NCI-H187 (cell line): ENCODE measurements around the gene POC1A.

Experiments
- DNase-seq, 2 experiments: peaks; one replicate each; lab custom pipeline; 2025; lab: John Stamatoyannopoulos, UW

The POC1A gene

DNA sequence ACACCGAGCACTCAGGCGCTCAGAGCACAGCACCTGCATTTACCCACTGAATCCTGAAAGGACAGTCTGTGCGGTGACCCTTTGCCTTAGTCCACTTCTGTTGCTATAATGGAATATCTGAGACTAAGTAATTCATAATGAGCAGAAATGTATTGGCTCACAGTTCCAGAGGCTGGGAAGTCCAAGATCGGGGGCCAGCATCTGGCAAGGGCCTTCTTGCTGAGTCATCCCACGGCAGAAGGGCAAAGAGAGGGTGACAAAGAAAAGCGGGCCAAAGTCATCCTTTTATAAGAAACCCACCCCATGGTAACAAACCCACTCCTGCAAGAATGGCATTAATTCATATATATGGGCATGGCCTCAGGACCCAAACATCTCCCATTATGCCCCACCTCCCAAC is 27.7 kb downstream of the POC1A start:
- no peak for DNase-seq

DNA sequence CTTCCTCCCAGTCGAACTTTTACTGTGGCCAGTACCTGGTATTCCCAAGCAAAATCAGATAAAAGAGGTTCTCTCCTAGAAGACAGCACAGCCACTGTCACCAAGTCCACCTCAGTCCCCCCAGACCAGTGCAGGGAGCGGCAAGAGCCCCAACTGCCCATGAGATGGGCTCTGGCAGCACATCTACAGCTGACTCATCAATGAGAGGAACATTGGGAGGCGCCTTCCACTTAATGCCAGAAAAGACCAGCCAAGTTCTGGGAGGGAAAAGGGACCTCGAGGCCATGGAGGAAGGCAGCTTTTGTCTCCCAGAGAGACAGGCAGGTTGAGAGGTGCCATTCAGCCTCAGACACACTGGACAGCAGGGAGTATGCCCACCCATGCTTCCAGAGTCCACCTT is 28.2 kb downstream of the POC1A start:
- DNase-seq = no peak

DNA sequence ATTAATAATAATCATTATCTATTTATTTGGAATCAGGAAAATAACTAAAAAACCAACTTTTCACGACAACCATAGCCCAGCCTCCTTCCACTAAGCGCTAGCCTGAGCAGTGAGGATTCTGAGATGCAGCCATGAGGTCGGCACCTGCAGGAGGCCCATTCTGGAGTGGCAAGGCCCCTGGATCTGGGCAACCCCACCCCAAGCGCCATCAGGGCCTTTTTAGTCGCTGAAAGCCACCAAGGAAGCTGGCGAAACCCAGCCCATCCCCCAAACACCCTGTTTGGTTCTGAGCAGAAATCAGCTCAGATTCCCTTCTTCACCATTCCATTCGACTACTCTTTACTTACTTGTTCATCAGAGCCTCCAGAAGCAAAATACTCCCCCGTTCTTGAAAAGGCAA is 29.5 kb downstream of the POC1A start:
- DNase-seq = no peak

DNA sequence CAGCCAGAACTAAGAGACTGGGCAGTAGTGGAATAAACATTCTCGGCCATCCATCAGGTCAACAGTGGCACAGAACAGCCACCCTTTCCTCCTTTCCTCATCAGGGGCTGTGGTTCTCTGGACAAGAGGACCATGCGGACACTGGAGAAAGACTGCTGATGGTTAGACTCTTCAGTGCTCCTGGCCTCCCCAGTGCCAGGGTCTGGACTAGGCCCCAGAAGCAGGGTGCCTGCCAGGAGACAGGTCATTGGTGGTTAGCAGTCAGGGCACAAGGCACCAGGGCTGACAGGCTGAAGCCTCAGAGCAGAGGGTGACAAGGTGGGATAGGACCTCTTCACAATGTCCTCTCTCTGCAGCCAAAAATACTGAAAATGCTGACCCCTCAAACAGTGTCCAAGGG is 30.1 kb downstream of the POC1A start:
- no peak for DNase-seq

DNA sequence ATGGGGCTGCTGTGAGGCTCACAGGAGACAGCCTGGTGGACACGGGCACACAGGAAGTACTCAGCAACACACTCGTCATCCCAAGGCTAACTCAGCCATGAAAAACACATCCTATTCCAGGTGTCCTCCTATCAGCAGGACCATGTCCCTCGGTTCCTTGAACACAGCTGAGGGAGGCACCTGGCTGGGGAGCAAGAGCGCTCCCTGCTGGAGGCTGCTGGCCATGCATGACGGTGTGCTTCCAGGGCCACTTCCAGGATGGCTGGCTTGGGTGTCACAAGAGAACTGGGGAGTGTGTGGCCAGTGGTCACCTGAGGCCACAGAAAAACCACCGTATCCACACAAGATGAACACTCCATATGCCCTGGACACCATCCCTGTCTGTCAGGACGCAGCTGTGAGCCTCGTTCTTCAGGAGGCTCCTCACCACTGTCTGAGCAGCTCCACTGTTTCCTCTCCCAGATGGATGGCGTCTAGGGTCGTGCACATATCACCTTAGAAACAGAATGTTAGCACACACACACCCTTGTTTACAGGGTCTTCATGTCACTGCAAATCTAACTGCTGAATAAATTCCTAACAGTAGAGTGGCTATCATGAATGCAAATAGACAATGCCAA is 31.0 kb downstream of the POC1A start:
- peak in 1 of 2 experiments; percentile 4 for DNase-seq

DNA sequence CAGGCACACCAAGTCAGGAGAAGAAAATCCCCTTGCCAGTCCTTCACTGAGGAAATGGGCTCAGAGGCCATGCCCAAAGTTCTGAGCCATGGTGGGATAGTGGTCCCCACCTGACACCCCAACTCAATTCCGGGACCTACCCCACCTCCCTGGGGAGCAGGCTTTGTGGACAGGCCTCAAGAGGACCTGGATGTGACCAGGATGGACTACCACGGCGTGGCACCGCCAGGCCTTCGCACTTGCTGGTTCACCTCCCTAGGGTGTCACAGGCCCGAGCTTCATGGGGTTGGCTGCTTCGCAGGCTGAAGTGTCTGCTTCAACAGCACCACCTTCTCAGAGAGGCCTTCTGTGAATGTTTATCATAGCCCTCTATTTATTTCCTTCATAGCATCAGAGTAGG is 31.7 kb downstream of the POC1A start:
- DNase-seq = no peak

DNA sequence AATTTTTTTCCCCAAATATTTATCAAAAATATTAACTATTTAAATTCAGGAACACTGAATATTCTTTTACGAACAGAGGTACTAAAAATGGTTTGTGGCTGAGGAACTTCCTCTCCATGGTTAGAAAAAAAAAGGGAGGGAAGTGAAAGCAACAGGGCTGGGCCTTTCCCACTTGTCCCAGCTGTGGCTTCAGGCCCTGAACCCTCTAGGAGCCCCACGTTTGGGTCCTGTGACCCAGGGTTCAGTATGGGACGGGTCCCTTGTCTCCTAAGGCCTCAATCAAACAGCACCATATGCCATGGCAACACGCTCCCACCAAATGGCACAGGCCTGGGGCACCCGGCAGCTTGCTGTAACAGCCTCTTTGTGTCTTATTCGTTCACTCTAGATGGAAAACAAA is 32.4 kb downstream of the POC1A start:
- no peak for DNase-seq

DNA sequence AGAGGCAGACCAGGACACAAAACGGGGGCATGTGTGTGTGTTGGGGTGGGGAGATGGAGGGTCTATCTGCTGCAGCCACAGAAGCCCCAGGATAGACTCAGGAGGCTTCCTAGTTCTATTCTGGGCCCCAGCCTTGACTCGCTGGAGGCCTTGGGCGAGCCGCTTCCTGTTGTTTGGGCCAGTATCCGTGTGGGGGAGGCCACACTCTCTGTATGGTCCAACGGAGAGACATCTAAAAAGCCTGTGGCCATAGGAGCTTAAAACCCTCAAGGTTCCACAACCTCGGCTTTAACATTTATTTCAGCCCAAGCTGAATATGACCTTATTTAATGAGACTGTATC is 32.8 kb downstream of the POC1A start:
- DNase-seq = no peak

DNA sequence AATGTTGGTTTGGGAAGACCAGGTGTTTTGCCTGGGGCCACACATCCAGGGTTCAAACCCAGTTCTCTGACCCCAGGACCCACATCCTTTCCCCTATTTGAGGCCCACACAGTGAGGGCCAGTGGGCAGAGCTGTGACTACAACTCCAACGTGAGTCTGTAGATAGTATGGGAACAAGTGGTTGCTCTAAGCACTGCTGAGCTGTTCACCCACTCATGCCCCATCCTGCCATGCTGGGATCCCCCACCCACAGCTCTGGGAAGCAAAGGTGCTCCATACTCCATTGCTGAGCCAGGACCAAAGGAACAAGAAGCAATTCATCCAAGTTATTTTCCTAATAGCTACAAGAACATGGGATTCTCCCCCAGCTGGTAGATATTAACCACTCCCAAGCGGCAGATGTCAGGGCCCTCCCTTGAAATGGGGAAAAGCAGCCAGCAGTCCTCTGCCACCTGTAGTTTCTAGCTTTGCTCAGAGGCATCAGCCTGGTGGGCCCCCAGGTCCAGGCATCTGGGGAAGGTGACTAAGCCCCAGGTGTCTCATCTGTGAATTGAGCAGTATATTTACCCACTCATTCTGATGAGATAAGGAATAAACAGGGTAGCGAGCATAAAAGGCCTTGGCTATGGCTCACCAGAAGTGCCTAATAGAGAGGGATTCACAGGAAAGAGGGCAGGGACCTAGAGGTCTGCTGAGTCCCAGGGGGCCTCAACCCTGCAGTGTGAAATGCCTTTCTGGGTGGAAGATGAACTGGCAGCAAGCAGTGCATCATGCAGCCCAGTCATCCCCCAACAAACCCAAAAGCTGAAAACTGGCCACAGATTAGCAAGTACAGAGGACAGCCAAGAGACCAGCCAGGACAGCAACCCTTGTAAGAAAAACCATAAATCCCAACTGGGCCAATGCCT is 33.4 kb downstream of the POC1A start:
- no peak for DNase-seq

DNA sequence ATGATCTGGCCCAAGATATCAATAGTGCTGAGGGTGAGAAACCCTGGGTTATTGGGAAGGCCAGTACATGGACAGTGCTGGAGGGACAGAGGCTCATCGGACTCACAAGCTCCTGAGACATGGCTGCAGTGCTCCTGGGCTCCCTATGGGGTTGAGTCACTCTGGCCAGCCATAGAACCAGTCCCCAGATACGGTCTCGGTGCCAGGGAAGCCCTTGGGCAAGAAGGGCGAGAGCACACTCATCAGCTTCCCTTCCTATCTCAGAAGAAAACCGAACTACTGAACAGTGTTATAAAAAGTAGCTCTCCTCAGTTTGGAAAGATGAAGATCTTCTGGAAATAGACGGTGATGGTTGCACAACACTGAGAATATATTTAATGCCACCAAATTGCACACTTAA is 34.4 kb downstream of the POC1A start:
- DNase-seq = no peak

DNA sequence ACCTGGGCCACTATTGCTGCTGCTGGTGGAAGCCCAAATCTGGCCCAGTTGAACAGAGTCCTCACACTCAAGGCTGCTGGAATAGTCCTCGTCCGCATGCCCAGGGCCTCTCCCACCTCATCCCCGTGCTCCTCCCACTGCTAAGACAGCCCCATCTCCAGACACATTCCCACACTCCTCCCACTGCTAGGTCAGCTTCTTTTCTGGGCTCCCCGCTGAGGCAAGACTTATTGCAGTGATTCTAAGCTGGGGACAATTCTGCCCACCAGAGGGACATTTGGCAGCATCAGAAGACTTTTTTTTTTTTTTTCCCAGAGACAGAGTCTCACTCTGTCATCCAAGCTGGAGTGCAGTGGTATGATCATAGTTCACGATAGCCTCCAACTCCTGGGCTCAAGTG is 35.1 kb downstream of the POC1A start:
- DNase-seq = no peak

DNA sequence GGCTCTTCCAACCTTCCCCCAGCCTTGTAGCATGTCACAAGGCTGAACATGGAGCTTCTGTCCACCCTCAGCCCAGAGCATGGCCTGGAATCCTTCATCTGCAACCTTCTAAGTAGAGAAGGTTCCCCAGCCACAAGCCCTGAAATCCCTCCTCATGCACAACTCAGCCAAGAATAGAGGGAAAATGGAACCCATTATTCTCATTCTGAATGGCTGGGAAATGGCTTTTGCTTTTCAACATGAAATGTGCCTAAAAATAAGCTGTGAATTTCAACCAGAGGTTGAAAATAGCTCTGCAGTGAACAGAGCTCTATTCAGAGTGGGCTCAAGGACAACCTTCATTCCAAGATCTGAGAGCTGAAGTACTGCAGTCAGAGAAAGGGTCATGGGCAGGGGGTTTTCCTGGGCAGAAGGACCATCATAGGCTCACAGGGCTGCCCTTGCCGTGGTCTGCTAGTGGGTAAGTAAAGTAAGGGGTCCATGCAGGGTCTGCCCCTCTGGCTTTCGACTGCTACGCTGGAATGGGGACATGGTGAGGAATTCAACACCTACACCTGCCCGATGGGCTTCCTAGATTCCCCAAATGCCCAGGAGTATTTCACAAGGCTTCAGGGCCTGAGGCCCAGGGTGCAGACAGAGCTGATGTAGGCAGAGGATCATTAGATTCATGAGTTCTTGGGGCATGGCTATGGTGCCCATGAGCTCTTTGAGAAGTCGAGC is 35.9 kb downstream of the POC1A start:
- DNase-seq = no peak

DNA sequence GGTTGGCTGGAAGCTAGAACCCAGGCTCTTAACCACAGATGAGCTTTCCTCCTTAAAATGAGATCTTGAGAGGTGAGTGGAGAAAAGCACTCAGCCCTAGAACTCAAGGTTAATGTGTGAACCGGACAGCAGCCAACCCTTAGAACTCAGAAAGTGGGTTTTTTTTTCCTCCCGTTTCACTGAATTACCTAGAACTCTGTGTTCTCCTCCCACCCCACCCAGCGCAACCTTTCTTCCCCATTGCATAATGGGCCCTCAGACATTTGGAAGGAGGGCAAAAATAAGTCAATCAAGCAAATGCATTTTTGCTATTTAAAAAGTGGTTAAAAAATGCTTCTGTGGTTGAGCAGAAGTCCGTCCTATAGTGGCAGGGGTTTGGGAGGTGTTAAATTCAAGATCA is 36.7 kb downstream of the POC1A start:
- no peak for DNase-seq

DNA sequence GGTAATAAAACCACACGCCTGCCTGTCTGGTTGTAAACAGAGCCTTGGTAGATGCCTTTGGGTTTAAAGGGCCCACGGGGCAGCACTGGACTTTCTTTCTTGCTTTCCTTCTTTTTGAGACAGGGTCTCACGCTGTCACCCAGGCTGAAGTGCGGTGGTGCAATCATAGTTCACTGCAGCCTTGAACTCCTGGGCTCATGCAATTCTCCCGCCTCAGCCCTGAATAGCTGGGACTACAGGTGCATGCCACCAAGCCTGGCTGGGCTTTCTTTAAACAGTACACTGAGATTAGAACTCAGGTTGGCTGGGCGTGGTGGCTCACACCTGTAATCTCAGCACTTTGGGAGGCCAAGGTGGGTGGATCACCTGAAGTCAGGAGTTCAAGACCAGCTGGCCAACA is 42.2 kb downstream of the POC1A start:
- DNase-seq = no peak

DNA sequence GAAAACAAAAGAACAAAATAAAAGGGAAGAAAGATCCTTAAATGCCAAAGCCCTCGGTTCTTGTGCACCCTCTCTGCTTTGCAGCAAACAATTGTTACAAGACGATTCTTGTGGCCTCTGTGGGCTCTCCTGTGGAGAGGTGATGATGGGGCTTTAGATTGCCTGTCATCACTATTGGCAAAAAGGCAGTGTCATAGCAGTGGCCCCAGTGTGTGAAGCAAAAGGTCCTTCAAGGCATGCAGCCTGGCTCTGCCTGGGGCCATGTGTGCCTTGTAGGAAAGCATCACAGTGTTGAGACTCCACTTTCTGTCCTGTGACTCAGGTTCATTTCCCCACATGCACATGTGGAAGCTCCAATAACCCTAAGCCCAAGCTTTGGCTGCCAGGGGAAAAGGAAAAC is 43.7 kb downstream of the POC1A start:
- DNase-seq = no peak

DNA sequence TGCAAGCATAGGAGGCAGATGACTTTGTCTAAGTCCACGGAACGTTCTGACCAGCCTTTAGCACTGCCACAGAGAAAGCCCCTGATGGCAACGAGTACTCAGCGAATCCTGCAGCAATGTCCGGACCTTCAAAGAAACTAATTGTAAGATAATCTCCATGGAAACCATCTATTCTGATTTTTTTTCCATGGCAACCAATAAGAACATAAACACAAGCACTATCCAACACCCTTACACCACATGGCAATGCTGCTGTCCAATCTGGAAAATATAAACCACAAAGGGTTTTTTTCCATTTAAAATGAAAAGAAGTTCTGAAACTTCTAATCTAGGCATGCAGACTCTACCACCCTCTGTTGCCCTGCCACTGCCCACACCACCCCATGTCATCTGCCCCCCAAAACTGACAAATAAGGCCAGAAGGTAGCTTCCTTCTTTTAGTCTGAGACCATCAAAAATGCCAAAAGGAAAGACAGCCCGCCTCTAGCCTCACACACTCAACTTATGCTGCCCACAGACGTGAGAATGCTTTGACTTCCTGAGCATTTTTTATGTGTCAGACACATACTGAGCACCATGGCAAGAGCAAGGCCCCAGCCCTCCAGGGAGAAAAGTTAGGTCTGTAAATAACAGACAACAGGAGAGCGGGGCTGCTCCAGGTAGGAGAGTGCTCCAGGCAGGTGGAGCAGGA is 44.5 kb downstream of the POC1A start:
- no peak for DNase-seq

DNA sequence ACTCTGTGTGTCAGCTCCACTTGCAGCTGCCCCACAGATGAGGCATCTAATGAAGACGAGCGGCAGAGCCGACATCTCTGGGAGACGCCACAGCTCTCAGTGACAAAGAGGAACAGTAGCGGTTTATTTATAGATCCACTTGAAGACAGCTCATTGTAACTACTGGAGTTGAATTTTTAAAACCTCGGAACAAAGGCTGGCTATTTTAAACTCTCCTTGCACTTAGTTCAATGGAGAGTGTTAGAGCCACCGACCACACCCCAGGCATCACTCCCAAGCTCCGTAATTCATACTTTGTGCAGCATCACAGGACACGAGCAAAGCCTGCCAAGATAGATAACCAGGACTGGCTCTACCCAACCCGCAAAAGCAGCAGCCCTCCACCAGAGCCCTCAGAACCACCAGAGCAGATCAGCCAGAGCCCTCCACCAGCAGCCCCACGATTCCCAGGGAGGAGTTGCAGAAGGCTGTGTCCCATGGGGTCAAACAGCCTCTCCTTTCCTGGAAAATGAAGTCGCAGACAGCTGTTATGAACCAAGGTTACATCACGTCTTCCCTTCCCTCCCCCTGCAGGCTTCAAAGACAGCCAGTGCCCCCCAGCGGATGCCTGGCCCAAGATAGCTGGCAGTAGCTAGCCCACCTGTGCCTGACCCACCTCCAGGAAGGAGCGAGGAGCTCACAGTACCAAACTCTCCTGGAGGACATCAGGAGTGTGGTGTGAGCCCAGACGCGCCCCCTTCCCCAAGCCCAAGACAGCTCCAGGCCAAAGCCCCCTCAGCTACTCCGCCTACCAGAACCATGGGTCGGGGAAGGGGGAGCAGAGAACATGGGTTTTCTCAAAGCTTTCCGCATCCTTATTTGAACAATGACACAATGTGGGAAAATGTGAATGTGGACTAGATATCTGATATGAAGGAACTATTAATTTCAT is 45.7 kb downstream of the POC1A start:
- DNase-seq = peak; percentile 6 to 24

DNA sequence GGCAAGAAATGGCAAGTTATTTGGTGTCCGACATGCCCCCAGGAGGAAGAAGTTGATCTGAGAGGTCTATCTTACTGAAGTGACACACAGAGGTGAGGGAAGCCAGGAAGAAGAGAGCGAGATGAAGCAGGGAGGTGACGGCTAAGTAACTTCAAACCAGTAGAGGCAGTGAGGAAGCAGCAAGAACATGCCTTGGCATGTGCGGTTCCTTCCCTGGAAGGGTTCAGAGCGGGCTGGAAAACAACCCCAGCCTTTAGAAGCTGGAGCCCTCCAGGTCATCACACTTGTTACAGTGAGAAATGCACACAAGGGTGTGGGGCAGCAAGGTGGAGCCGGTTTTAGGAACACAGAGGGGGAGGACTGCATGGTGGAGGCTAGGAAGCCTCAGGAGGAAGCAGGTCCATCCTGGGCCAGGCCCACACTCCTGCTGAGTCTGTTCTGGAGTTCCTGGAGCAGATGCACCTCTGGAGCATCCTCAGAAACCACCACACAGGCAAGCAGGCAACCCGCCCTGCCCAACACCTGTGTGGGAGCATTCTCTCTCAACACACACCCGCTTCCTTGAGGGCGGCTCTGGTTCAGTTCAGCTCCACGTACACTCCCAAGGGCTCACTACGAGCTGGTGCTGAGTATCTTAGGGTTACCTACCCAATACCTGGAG is 47.1 kb downstream of the POC1A start:
- DNase-seq = no peak

DNA sequence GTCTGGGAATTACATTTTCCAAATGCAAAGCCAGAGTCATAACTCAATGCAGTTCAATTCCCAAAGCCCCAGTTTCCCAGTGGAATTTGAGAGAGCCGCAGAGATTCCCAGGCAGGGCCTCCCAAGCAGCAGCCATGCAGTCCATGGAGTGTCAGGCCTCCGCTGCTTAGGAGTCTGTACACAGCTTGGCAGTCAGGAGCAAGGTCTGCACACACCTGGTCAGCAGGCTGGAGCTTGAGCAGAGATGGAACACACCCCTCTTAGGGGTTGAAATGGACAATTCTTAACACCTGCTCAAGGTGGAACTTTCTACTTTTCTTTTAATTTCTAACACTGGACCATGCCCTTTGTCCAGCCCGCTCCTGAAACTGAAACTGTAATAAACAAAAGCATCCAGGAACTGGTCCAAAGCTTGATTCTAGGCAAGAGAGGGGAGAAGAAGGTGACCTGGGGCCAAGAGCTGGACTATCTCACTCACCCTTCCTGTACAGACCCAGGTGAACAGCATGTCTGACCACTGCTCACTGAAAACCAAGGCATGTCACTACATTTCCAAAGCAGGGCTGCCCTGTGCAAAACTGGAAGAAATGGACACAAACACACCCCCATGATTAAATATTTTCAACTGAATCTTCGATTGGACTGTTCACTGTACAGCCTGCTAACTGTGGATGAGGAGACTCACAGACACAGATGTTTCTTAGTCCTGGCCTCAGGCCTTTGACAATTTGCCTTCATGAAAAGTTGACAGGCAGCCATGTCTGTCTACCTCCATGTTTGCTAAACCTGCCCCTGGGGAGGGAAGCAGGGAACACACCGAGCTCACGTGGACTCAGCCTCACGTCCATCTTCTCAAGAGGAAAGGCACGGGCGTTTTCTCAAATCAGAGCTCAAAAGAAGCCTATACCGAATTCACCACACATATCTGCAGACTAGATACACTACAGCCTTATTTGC is 49.3 kb downstream of the POC1A start:
- DNase-seq = no peak

DNA sequence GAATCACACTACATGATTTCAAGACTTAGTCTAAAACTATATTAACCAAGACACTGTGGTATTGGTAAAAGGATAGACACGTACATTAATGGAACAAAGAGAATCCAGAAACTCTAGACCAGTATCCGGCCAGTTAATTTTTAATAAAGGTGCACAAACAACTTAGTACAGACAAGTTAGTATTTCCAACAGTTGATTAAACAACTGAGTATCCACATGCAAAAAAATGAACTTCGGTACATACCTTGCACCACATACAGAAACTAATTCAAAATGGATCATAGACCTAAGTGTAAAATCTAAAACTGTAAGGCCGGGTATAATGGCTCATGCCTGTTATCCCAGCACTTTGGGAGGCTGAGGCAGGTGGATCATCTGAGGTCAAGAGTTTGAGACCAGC is 51.3 kb downstream of the POC1A start:
- DNase-seq = no peak
